Measurements from ENCODE around the gene NEK11. TPM values are rescaled to one million over a fixed set of nuclear protein-coding genes. Genes with fewer than 3 reads are reported as not detected.

The NEK11 gene
- total and polyA plus RNA-seq, 9 of the 15 experiments (the other 6 are each of a cell fraction or from before 2014, with no cell fraction given): 0.28 to 1.5 (median 0.87) TPM

DNA sequence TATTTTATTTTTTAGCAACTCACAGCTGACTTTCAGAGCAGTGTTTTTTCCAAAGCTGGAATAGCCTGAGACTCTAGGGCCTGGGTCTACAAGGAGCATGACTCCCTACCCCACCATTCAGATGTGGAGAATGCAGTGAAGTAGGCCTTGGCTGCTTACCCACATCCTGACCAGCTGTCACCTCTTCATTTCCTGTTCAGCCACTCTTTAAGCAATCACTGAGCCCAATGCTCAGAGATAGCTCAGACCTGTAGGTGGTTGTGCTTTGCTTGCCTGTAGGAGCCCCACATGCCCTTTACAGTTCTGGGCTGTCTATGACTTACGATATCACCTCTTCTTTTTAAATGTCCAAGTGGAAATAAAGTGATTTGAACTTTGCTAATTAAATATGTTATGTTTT is 148.1 kb downstream of the NEK11 start:
- BruUV-seq (replicated peaks): no TSS peak
- H3K27ac ChIP-seq (ENCODE audit: extremely low read depth, low read depth, low read length): no peak overlapping the region
- POLR2A ChIA-PET: no interaction called here
- no peaks in the 10 kb centered on the region for H3K27me3 ChIP-seq (ENCODE audit: control insufficient read depth in 2 of 2, insufficient read depth in 2 of 2, low read length in 2 of 2)
- no peak overlapping the region for H3K4me2 ChIP-seq (ENCODE audit: insufficient read depth, low read length)
- no peak overlapping the region for H2AFZ ChIP-seq (ENCODE audit: low read depth, low read length)
- H3K79me2 ChIP-seq (ENCODE audit: control insufficient read depth, insufficient read depth, low read length): no peaks in the 10 kb centered on the region
- no peaks in the 10 kb centered on the region for H3K9me3 ChIP-seq (replicated peaks; ENCODE audit: control insufficient read depth, insufficient read depth, low read depth, low read length)
- no peaks in the 10 kb centered on the region for H3K4me1 ChIP-seq (replicated peaks in 1 of 2; ENCODE audit: control insufficient read depth in 2 of 2, insufficient read depth in 2 of 2, low read length in 2 of 2)
- no peak overlapping the region for H3K9ac ChIP-seq (ENCODE audit: insufficient read depth in 1 of 2, low read depth in 2 of 2, low read length in 2 of 2)
- no peak for DNase-seq (ENCODE audit: extremely low read depth in 1 of 4, low spot score in 3 of 4)
- TF ChIP-seq TAF7 (tag; IDR thresholded peaks at IDR 0.05) (no peak), LCOR (CRISPR knock-in tag; IDR thresholded peaks at IDR 0.05) (no peak), DIDO1 (tag; IDR thresholded peaks at IDR 0.05; ENCODE audit: low read depth) (no peak), ZKSCAN1 (IDR thresholded peaks at IDR 0.05; ENCODE audit: low read depth, low read length) (no peak), SMAD2 (IDR thresholded peaks at IDR 0.05; ENCODE audit: low read depth, low read length) (no peak)
- TF ChIP-seq, protein P1, sequence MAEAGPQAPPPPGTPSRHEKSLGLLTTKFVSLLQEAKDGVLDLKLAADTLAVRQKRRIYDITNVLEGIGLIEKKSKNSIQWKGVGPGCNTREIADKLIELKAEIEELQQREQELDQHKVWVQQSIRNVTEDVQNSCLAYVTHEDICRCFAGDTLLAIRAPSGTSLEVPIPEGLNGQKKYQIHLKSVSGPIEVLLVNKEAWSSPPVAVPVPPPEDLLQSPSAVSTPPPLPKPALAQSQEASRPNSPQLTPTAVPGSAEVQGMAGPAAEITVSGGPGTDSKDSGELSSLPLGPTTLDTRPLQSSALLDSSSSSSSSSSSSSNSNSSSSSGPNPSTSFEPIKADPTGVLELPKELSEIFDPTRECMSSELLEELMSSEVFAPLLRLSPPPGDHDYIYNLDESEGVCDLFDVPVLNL (CRISPR knock-in tag; IDR thresholded peaks at IDR 0.05; ENCODE audit: low read depth): no peak
- H3K9me1 ChIP-seq (ENCODE audit: control insufficient read depth, insufficient read depth, low read length): no peaks in the 10 kb centered on the region
- 0% methylated on average over 1 of the region's 1 CpG for WGBS (ENCODE audit: insufficient coverage, low coverage, missing lambda C conversion rate)
- no peaks in the 10 kb centered on the region for H3K36me3 ChIP-seq (ENCODE audit: control insufficient read depth, insufficient read depth, low read length)
- H4K20me1 ChIP-seq (replicated peaks; ENCODE audit: control insufficient read depth, insufficient read depth, low read length): no peaks in the 10 kb centered on the region
- ATAC-seq: no peak
- FAIRE-seq: no peak
- CTCF ChIA-PET (ENCODE audit: low intra/inter-chr PET ratio): no interaction called here
- in situ Hi-C loops (cut with MboI): no loop called here
- no peak overlapping the region for H3K4me3 ChIP-seq
- intact Hi-C loops (cut with micrococcal nuclease): no loop called here
